HepG2 (cell line): ENCODE results near the gene ACTN4. TPM values are rescaled to one million over a fixed set of nuclear protein-coding genes. Genes with fewer than 3 reads are reported as not detected.

Experiments used
- ARNT ChIP-seq: fragments of 450-650 bp; IDR thresholded peaks from 2 replicates; pipeline ENCODE4 v1.6.1; 2017
- CAMTA2 ChIP-seq: sonication (generic); formaldehyde crosslinking; IDR thresholded peaks from 2 replicates; pipeline ENCODE4 v1.4.0; 2020; ENCODE audit warnings: mild to moderate bottlenecking, missing genetic modification reagents, borderline replicate concordance
- DPF2 ChIP-seq: sonication (generic); formaldehyde crosslinking; IDR thresholded peaks from 2 replicates; pipeline ENCODE4 v1.4.0; 2020; ENCODE audit warnings: mild to moderate bottlenecking, low read depth, missing genetic modification reagents, borderline replicate concordance
- HCFC1 ChIP-seq: fragments of 150-350 bp; IDR thresholded peaks from 2 replicates; pipeline ENCODE4 v1.6.1; 2014; ENCODE audit warnings: low read depth, low read length
- KLF9 ChIP-seq: IDR thresholded peaks from 2 replicates; pipeline ENCODE4 v1.6.1; 2016; ENCODE audit warnings: low read depth
- KMT2B ChIP-seq: IDR thresholded peaks from 2 replicates; pipeline ENCODE4 v1.6.1; 2016; ENCODE audit warnings: missing genetic modification reagents, missing compliant biosample characterization
- MTA3 ChIP-seq: sonication (generic); formaldehyde crosslinking; IDR thresholded peaks from 2 replicates; pipeline ENCODE4 v1.4.0; 2020; ENCODE audit warnings: missing genetic modification reagents
- NCOA1 ChIP-seq: sonication (generic); formaldehyde crosslinking; IDR thresholded peaks from 2 replicates; pipeline ENCODE4 v1.9.0; 2021; ENCODE audit warnings: missing genetic modification reagents
- NFRKB ChIP-seq: fragments of 450-650 bp; IDR thresholded peaks from 2 replicates; pipeline ENCODE4 v1.6.1; 2017
- NR2F2 ChIP-seq: IDR thresholded peaks from 2 replicates; pipeline ENCODE4 v1.6.1; 2012; ENCODE audit warnings: low read depth, inconsistent platforms, borderline replicate concordance
- NR2F6 ChIP-seq, 2 experiments: IDR thresholded peaks; 2 replicates each; pipeline ENCODE4 v1.6.1; 2016; ENCODE audit warnings: antibody characterized with exemption in 1 of 2, mild to moderate bottlenecking in 1 of 2
- PAWR ChIP-seq: sonication (generic); formaldehyde crosslinking; IDR thresholded peaks from 2 replicates; pipeline ENCODE4 v1.4.0; 2020; ENCODE audit warnings: missing genetic modification reagents, mild to moderate bottlenecking, borderline replicate concordance
- PRPF4 ChIP-seq: fragments of 200-400 bp; formaldehyde crosslinking; IDR thresholded peaks from 2 replicates; pipeline ENCODE4 v1.6.1; 2016; ENCODE audit warnings: low read length, low read depth; ENCODE audit not compliant: poor library complexity, severe bottlenecking
- ZNF296 ChIP-seq: sonication (generic); formaldehyde crosslinking; conservative IDR thresholded peaks from 2 replicates; pipeline ENCODE4 v1.5.0; 2020; ENCODE audit warnings: mild to moderate bottlenecking, missing genetic modification reagents
- ZNF468 ChIP-seq: sonication (generic); formaldehyde crosslinking; IDR thresholded peaks from 2 replicates; pipeline ENCODE4 v1.8.0; 2022; ENCODE audit warnings: mild to moderate bottlenecking, moderate library complexity, missing genetic modification reagents
- ZNF572 ChIP-seq: sonication (generic); formaldehyde crosslinking; IDR thresholded peaks from 2 replicates; pipeline ENCODE4 v1.5.1; 2020; ENCODE audit warnings: mild to moderate bottlenecking, missing genetic modification reagents
- ZSCAN21 ChIP-seq: sonication (generic); formaldehyde crosslinking; IDR thresholded peaks from 2 replicates; pipeline ENCODE4 v1.8.0; 2022; ENCODE audit warnings: mild to moderate bottlenecking, missing genetic modification reagents, moderate library complexity, borderline replicate concordance
- polyA plus RNA-seq, 8 experiments: library from polyadenylated mRNA; depleted of rRNA in 3 of 8; stranded (reverse) in 7 of 8; unstranded in 1 of 8; fragments of >200 nt; fragmentation: Illumina TruSeq in 4 of 8; extraction: Trizol in 4 of 8; gene quantifications; 2 replicates each; pipeline versions ENCODE4 v1.2.1 to v1.2.3, GENCODE V29; 2011 to 2016; ENCODE audit warnings: low read depth in 4 of 8, missing spikeins in 1 of 8, mixed read lengths in 1 of 8; ENCODE audit not compliant: insufficient read depth in 1 of 8
- total RNA-seq, 5 experiments: library from RNA; depleted of rRNA; stranded (reverse); fragments of >200 nt; fragmentation: Illumina TruSeq; extraction: Trizol; gene quantifications; 2 replicates each; pipeline ENCODE4 v1.2.3, GENCODE V29; 2016; ENCODE audit warnings: low read depth in 1 of 5
- TF ChIP-seq, protein P1 (sequence below): fragments of 450-650 bp; IDR thresholded peaks from 2 replicates; pipeline ENCODE4 v1.6.1; 2017; ENCODE audit warnings: mild to moderate bottlenecking
- TF ChIP-seq, protein P2 (sequence below): IDR thresholded peaks from 2 replicates; pipeline ENCODE4 v1.6.1; 2016; ENCODE audit warnings: missing biosample characterization, missing genetic modification reagents, low read depth
- TF ChIP-seq, protein P3 (sequence below): sonication (generic); formaldehyde crosslinking; IDR thresholded peaks from 2 replicates; pipeline ENCODE4 v1.8.1; 2023; ENCODE audit warnings: mild to moderate bottlenecking, inconsistent platforms, moderate library complexity, missing genetic modification reagents, borderline replicate concordance
- TF ChIP-seq, protein P4 (sequence below): sonication (generic); formaldehyde crosslinking; IDR thresholded peaks from 2 replicates; pipeline ENCODE4 v1.5.1; 2020; ENCODE audit warnings: missing genetic modification reagents, mild to moderate bottlenecking, borderline replicate concordance
- TF ChIP-seq, protein P5 (sequence below): sonication (generic); formaldehyde crosslinking; IDR thresholded peaks from 2 replicates; pipeline ENCODE4 v1.5.0; 2020; ENCODE audit warnings: mild to moderate bottlenecking, missing genetic modification reagents

ACTN4 gene
- total and polyA plus RNA-seq, 2 of the 13 experiments (the other 11 are each of a cell fraction or from before 2014, with no cell fraction given) = 171 to 192 TPM

DNA sequence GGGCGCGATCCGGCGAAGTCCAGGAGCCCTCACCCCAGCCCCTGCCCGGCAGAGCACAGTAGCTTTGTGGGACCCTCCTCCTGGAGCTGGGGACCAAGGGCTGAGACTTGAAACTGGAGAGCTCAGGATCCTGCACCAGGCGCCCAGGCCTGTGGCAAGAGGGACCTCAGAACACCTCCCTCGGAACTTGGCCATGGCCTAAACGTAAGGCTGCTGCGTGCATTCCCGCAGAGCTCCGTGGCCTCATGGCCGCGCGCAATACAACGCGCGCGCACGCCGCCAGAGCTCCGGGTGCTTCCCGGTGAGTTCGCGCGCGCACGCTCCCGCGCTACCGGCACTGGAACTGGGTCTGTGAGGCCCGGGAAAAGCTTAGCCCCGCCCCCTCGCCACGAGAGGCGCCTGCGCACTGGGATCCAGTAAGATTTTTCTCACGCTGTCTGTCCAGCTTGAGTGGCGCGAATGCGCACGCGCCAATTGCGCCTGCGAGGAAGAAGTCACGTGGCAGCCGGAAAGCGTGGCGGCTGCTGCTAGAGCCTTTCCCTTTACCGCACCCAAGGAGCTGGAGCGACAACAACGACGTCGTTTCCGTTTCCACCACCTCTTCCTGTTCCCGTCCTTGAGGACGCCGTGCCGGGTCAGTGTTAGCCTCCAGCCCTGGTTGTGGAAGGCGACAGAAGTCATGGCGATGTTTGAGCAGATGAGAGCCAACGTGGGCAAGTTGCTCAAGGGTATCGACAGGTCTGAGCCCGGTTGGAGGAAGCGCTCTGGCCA is 28.7 kb upstream of the ACTN4 start, which contains the start of gene EIF3K (continued):
- TF ChIP-seq, protein P1, sequence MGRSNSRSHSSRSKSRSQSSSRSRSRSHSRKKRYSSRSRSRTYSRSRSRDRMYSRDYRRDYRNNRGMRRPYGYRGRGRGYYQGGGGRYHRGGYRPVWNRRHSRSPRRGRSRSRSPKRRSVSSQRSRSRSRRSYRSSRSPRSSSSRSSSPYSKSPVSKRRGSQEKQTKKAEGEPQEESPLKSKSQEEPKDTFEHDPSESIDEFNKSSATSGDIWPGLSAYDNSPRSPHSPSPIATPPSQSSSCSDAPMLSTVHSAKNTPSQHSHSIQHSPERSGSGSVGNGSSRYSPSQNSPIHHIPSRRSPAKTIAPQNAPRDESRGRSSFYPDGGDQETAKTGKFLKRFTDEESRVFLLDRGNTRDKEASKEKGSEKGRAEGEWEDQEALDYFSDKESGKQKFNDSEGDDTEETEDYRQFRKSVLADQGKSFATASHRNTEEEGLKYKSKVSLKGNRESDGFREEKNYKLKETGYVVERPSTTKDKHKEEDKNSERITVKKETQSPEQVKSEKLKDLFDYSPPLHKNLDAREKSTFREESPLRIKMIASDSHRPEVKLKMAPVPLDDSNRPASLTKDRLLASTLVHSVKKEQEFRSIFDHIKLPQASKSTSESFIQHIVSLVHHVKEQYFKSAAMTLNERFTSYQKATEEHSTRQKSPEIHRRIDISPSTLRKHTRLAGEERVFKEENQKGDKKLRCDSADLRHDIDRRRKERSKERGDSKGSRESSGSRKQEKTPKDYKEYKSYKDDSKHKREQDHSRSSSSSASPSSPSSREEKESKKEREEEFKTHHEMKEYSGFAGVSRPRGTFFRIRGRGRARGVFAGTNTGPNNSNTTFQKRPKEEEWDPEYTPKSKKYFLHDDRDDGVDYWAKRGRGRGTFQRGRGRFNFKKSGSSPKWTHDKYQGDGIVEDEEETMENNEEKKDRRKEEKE = no peak
- TF ChIP-seq NR2F6 (IDR thresholded peaks at IDR 0.05) (no peak), NR2F6 (CRISPR knock-in tag; IDR thresholded peaks at IDR 0.05) (no peak), ARNT (no peak), NFRKB (no peak), KMT2B (peak; percentile 76; the same call in 1 of the 2 replicates), HCFC1 (no peak; the same call in 1 of the 2 replicates), ZNF468 (no peak), NCOA1 (no peak), DPF2 (CRISPR knock-in tag) (no peak), PAWR (CRISPR knock-in tag) (no peak), ZNF572 (CRISPR knock-in tag) (peak; percentile 86; the same call in 1 of the 2 replicates), KLF9 (no peak), MTA3 (CRISPR knock-in tag) (no peak), NR2F2 (no peak), ZNF296 (no peak), CAMTA2 (CRISPR knock-in tag) (no peak), PRPF4 (no peak), ZSCAN21 (CRISPR knock-in tag) (peak; percentile 71; the same call in 1 of the 2 replicates)
- TF ChIP-seq, protein P2, sequence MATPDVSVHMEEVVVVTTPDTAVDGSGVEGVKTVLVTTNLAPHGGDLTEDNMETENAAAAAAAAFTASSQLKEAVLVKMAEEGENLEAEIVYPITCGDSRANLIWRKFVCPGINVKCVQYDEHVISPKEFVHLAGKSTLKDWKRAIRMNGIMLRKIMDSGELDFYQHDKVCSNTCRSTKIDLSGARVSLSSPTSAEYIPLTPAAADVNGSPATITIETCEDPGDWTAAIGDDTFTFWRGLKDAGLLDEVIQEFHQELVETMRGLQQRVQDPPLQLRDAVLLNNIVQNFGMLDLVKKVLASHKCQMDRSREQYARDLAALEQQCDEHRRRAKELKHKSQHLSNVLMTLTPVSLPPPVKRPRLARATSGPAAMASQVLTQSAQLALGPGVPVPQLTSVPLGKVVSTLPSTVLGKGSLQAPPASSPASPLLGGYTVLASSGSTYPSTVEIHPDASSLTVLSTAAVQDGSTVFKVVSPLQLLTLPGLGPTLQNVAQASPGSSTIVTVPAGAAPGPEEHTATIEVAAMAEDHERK = no peak
- TF ChIP-seq, protein P3, sequence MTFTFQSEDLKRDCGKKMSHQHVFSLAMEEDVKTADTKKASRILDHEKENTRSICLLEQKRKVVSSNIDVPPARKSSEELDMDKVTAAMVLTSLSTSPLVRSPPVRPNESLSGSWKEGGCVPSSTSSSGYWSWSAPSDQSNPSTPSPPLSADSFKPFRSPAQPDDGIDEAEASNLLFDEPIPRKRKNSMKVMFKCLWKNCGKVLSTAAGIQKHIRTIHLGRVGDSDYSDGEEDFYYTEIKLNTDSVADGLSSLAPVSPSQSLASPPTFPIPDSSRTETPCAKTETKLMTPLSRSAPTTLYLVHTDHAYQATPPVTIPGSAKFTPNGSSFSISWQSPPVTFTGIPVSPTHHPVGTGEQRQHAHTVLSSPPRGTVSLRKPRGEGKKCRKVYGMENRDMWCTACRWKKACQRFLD (CRISPR knock-in tag) = peak; percentile 73; the same call in 1 of the 2 replicates
- TF ChIP-seq, protein P4, sequence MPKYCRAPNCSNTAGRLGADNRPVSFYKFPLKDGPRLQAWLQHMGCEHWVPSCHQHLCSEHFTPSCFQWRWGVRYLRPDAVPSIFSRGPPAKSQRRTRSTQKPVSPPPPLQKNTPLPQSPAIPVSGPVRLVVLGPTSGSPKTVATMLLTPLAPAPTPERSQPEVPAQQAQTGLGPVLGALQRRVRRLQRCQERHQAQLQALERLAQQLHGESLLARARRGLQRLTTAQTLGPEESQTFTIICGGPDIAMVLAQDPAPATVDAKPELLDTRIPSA (CRISPR knock-in tag) = no peak
- TF ChIP-seq, protein P5, sequence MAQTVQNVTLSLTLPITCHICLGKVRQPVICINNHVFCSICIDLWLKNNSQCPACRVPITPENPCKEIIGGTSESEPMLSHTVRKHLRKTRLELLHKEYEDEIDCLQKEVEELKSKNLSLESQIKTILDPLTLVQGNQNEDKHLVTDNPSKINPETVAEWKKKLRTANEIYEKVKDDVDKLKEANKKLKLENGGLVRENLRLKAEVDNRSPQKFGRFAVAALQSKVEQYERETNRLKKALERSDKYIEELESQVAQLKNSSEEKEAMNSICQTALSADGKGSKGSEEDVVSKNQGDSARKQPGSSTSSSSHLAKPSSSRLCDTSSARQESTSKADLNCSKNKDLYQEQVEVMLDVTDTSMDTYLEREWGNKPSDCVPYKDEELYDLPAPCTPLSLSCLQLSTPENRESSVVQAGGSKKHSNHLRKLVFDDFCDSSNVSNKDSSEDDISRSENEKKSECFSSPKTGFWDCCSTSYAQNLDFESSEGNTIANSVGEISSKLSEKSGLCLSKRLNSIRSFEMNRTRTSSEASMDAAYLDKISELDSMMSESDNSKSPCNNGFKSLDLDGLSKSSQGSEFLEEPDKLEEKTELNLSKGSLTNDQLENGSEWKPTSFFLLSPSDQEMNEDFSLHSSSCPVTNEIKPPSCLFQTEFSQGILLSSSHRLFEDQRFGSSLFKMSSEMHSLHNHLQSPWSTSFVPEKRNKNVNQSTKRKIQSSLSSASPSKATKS = no peak
